Fibroblast of skin of scalp (primary cell): Measurements from ENCODE around the gene ACAN. TPM values are rescaled to one million over a fixed set of nuclear protein-coding genes. Genes with fewer than 3 reads are reported as not detected.

Experiments
- DNase-seq: peaks from one replicate; pipeline ENCODE4 v3.0.0-alpha.2; 2013
- polyA plus RNA-seq, 2 experiments: library from polyadenylated mRNA; unstranded; fragments of 120-200 nt; gene quantifications; one replicate each; pipeline ENCODE4 v1.2.1, GENCODE V29; 2013; ENCODE audit not compliant: insufficient read length in 2 of 2

The ACAN gene
- 474 TPM for polyA plus RNA-seq (2013, experiment 1 of 2; ENCODE audit: insufficient read length)
- 470 TPM for polyA plus RNA-seq (2013, experiment 2 of 2; ENCODE audit: insufficient read length)

- DNase-seq = peak; percentile 69
These were observed at the start of gene ACAN for GRCh38 chr15:88803241-88803919. ACAN (plus strand) TSS chr15:88803436; CDS start chr15:88836207, 32,771 bp downstream.

GRCh38 chr15:88756521-88756920 lies 46.7 kb upstream of the ACAN start:
- no peak for DNase-seq

GRCh38 chr15:88756921-88757320 lies 46.3 kb upstream of the ACAN start:
- no peak for DNase-seq

GRCh38 chr15:88759872-88760271 lies 43.4 kb upstream of the ACAN start:
- no peak for DNase-seq

GRCh38 chr15:88764448-88764847 lies 38.8 kb upstream of the ACAN start:
- DNase-seq = no peak

DNA sequence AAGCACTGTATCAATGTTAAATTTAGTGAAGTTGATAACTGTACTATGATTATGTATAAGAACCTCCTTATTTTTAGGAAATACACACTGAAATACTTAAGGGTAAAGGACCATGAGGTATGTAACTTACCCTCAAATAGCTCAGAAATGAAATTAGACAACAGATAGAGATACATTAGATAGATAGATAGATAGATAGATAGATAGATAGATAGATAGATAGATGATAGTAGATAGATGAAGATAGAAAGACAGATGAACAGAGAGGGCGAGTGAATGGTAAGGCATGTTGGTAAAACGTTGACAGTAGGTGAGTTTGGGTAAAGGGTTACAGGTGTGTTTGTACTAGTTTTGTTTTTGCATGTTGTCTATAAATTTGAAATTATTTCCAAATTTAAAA lies 38.0 kb upstream of the ACAN start:
- DNase-seq = no peak

DNA sequence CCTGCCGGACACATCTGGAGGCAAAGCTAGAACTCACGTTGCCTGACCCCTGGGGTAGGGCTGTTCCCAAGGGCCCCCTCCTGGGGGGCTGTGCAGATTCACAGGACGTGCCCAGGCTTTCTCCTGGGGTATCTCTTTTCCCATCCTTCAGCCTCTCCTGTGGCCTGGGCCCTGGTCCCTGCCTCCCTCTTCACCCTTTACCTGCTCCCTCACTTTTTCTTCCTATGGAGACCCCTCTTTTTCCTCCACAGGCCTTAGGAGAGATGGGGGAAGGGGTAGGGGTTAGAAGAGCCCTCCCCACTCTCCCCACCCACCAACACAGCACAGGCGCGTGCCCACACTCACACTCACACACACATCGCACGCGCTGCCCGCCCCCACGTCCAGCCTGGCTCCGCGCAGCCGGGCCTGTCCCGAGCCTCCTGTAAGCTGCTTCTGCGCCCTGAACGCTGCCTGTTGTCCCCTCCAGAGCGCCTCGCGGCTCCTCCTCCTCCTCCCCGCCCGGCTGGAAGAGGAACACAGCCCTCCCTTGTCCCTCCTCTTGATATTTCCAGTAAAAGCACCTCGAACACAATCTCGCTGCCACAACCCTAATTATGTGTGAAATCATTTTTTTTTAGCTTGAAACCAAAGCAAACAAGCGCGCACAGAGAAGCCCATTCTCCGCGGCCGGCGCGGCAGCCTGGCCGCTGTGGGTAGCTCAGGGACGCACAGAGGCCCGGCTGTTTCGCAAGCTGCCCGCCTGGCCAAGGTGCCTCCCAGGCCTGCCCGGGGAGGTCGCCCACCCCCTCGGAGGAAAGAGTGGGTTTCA lies 33.9 kb upstream of the ACAN start:
- DNase-seq = peak; percentile 58

DNA sequence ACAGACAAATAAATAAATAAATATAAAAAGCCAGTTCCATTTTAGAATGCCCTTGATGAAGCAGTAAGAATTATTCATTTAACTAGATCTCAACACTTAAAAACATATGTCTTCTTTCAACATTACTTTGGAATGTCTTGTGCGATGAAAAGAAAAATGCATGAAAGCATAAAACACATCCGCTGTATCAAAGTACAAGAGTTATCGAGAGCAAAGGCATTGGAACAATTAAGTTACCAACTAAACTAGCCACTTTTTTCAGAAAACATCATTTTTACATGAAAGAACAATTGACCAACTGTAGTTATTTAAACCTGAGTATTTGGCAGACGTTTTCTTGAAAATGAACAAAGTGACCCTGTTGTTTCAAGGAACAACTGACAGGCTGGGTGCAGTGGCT lies 27.5 kb upstream of the ACAN start:
- no peak for DNase-seq

GRCh38 chr15:88776646-88777045 lies 26.6 kb upstream of the ACAN start:
- no peak for DNase-seq

GRCh38 chr15:88779944-88780343 lies 23.3 kb upstream of the ACAN start:
- no peak for DNase-seq

GRCh38 chr15:88782465-88782864 lies 20.8 kb upstream of the ACAN start:
- no peak for DNase-seq

DNA sequence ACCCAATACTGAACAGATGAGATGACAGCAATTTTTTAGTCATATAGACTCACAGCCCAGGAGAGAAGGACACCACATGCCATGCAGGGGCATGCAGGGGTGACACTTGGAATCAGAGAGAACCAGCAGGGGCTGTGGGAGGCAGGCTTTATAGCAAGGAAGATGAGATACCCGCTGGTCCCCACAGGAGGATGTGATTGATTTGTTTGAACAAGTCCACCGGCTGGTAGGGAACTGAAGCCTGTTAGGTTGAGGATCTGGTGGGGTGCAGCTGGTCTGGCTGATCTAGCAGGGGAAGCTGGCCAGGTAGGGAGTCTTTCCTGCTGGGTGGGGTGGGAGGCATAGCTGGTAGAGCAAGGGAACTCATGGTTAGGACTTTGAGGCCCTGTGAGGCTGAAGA lies 18.0 kb upstream of the ACAN start:
- no peak for DNase-seq

- DNase-seq = no peak
These were observed 15.2 kb upstream of the ACAN start for GRCh38 chr15:88788036-88788435.

DNA sequence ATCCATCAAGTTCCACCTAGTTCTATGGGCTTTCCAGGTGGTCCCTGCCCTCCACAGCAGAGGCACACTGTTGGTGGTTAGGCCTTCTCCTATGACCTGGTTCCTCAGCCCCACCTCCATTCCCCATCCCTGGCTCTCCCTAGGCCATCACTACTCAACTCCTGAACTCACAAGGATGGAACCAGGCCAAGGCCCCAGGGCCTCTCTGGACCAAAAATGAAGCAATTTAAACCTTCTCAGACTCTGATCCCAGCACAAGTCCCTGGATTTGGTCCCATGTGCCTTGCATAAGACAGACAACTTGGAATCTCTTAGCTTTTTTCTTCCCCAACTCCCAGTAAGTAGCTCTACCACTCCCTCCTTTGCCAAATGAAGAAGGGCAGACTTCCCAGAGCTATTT lies 14.4 kb upstream of the ACAN start:
- no peak for DNase-seq

- DNase-seq = no peak
These were observed 12.8 kb upstream of the ACAN start for GRCh38 chr15:88790486-88790885.

GRCh38 chr15:88791637-88792036 lies 11.6 kb upstream of the ACAN start:
- DNase-seq = peak; percentile 39

- DNase-seq = no peak
These were observed 10.6 kb upstream of the ACAN start for GRCh38 chr15:88792342-88793282.

DNA sequence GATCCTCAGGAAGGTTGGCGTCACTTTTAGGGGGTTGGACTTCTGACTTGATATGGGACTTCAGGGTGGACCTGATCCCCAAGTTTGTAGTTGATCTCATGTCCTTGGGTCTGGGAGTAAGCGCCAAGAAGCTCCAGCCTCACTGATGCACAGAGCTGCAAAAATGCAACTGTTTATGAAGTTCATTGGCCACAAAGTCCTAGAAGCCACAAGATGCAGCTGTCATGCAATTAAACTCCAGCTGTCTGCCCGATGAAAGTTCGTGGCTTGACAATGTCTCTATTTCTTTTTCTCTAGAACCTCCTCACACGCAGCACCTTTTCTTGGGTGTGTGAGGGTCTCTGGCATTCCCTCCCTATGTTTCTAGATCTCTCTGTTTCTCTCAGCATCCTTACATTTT lies 9.2 kb upstream of the ACAN start:
- DNase-seq = no peak

DNA sequence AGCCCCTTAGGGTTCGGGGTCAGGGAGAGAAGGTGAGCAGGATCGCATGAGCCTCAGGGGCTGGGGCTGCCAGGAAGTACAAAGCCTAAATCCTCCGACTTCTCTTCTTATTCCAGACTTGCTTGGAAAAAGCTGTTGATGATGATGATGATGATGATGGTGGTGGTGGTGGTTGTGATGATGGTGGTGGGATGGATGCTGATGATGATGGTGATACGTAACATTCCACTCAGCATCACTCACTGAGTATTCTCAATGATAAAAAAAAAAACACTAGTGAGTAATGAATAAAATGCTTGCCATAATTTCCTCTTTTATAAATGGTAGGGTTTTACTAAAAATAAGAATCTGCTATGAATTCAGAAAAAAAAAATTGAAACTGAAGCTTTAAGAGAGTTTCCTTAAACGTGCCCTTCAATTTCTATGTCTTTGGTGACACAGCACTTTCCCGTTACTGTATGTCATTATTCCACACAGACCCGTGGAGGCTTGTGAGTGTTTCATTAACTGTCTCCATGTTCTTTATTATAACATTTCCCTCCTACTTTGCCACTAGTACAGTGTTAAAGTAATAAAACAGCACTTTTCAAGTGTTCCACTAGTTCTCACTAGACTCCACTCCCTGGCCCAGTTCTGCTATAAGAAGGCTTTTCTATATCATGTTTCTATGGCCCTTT lies 5.4 kb upstream of the ACAN start:
- DNase-seq = peak; percentile 37

DNA sequence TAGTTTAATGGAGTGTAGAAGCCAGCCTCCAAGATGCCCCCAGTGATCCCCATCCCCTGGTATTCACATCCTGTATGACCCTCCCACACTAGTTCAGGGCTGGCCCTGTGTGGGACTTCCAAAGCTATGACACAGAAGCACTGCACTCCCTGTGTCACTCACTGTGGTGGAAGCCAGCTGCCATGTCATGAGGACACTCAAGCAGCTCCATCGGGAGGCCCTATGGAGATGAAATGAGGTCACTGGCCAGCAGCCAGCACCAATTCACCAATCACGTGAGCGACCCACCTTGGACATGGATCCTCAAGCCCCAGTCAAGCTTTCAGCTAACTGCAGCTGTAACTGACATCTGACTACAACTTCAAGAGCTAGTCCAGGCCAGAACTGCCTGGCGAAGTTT lies 3.9 kb upstream of the ACAN start:
- no peak for DNase-seq

- peak; percentile 50 for DNase-seq
These were observed 3.2 kb upstream of the ACAN start for GRCh38 chr15:88800026-88800425.

DNA sequence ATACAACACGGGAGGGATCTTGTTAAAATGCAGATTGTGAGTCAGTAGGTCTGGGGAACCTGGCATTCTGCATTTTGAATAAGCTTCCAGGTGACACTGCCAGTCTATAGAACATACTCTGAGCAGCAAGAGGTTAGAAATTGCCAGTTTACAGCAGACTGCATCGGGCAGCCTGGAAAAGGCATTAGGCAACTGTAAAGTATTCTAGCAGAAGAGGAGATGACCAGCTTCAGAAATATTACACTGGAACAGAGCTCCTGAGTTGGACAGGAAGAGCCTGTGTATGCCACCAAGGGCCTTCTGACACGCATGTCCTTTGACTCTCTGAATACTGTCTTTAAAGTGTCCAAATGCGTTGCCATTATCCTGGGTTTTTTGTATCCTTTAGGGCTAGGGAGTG lies 2.5 kb upstream of the ACAN start:
- no peak for DNase-seq
